Neural cell (in vitro differentiated cells): Measurements from ENCODE around the gene ATOX1. TPM values are rescaled to one million over a fixed set of nuclear protein-coding genes. Genes with fewer than 3 reads are reported as not detected.

Experiments
- H2AFZ ChIP-seq: fragments of 200-600, 300-800 bp; sonication (generic), shearing (Covaris generic); 2 replicates; pipeline ENCODE4 v1.6.0; 2014; ENCODE audit warnings: low read depth, mild to moderate bottlenecking, antibody characterized with exemption, low read length, moderate library complexity
- H3F3A ChIP-seq: fragments of 200-600 bp; shearing (Covaris generic); 2 replicates; pipeline ENCODE4 v1.6.1; 2016; ENCODE audit warnings: mild to moderate bottlenecking, moderate library complexity, mixed read lengths, antibody characterized with exemption, low read length; ENCODE audit not compliant: insufficient read depth, poor library complexity, severe bottlenecking
- H3K27ac ChIP-seq: fragments of 200-600, 300-800 bp; sonication (generic), shearing (Covaris generic); 2 replicates; pipeline ENCODE4 v1.5.1; 2014; ENCODE audit warnings: mild to moderate bottlenecking, low read length, moderate library complexity
- H3K27me3 ChIP-seq: fragments of 300-800, 200-600 bp; sonication (generic), shearing (Covaris generic); 2 replicates; pipeline ENCODE4 v1.6.0; 2014; ENCODE audit warnings: mild to moderate bottlenecking, low read depth, low read length, moderate library complexity; ENCODE audit not compliant: insufficient read depth
- H3K36me3 ChIP-seq: fragments of 300-800, 200-600 bp; sonication (generic), shearing (Covaris generic); 2 replicates; pipeline ENCODE4 v1.5.1; 2014; ENCODE audit warnings: mild to moderate bottlenecking, antibody characterized with exemption, low read length, moderate library complexity; ENCODE audit not compliant: insufficient read depth
- H3K4me2 ChIP-seq: fragments of 300-800, 200-600 bp; sonication (generic), shearing (Covaris generic); 2 replicates; pipeline ENCODE4 v1.6.0; 2014; ENCODE audit warnings: mild to moderate bottlenecking, low read length
- H3K4me3 ChIP-seq: fragments of 300-800, 200-600 bp; sonication (generic), shearing (Covaris generic); 2 replicates; pipeline ENCODE4 v1.5.1; 2014; ENCODE audit warnings: mild to moderate bottlenecking, low read length, moderate library complexity
- H3K79me2 ChIP-seq: fragments of 200-600 bp; shearing (Covaris generic); replicated peaks from 2 replicates; pipeline ENCODE4 v1.6.0; 2014; ENCODE audit warnings: mild to moderate bottlenecking, low read length, moderate library complexity; ENCODE audit not compliant: insufficient read depth
- H3K9ac ChIP-seq: fragments of 300-800, 200-600 bp; sonication (generic), shearing (Covaris generic); 2 replicates; pipeline ENCODE4 v1.6.1; 2016; ENCODE audit warnings: mild to moderate bottlenecking, low read length, mixed read lengths
- H3K9me2 ChIP-seq: fragments of 200-600 bp; shearing (Covaris generic); 2 replicates; pipeline ENCODE4 v1.6.1; 2016; ENCODE audit warnings: mild to moderate bottlenecking, low read length, mixed read lengths; ENCODE audit not compliant: insufficient read depth
- H3K9me3 ChIP-seq: fragments of 200-600, 300-800 bp; sonication (generic), shearing (Covaris generic); 2 replicates; pipeline ENCODE4 v1.6.1; 2016; ENCODE audit warnings: mild to moderate bottlenecking, mixed run types, low read length, moderate library complexity, mixed read lengths
- H4K20me1 ChIP-seq: fragments of 200-600 bp; shearing (Covaris generic); 2 replicates; pipeline ENCODE4 v1.6.1; 2016; ENCODE audit warnings: mild to moderate bottlenecking, mixed run types; ENCODE audit not compliant: insufficient read depth
- EP300 ChIP-seq: fragments of 450-650 bp; conservative IDR thresholded peaks from 2 replicates; pipeline ENCODE4 v1.6.1; 2014; ENCODE audit warnings: antibody characterized with exemption, mild to moderate bottlenecking, moderate library complexity; ENCODE audit not compliant: poor library complexity, severe bottlenecking
- EZH2 ChIP-seq: fragments of 200-600, 300-800 bp; shearing (Covaris generic), sonication (generic); IDR thresholded peaks from 2 replicates; pipeline ENCODE4 v1.6.1; 2014; ENCODE audit warnings: antibody characterized with exemption, low read length, borderline replicate concordance, mild to moderate bottlenecking; ENCODE audit not compliant: insufficient read depth, poor library complexity, severe bottlenecking
- MXI1 ChIP-seq: fragments of 450-650 bp; conservative IDR thresholded peaks from 2 replicates; pipeline ENCODE4 v1.6.1; 2014; ENCODE audit warnings: antibody characterized with exemption, mild to moderate bottlenecking; ENCODE audit not compliant: poor library complexity, severe bottlenecking
- POLR2AphosphoS5 ChIP-seq: IDR thresholded peaks from 2 replicates; pipeline ENCODE4 v1.6.1; 2012
- RAD21 ChIP-seq: fragments of 450-650 bp; conservative IDR thresholded peaks from 2 replicates; pipeline ENCODE4 v1.6.1; 2014; ENCODE audit warnings: antibody characterized with exemption, mild to moderate bottlenecking, moderate library complexity
- SMC3 ChIP-seq: fragments of 450-650 bp; conservative IDR thresholded peaks from 2 replicates; pipeline ENCODE4 v1.6.1; 2014; ENCODE audit warnings: antibody characterized with exemption, mild to moderate bottlenecking, moderate library complexity; ENCODE audit not compliant: poor library complexity
- TAF1 ChIP-seq: IDR thresholded peaks from 2 replicates; pipeline ENCODE4 v1.6.1; 2012; ENCODE audit warnings: low read depth
- polyA plus RNA-seq: library from polyadenylated mRNA; depleted of rRNA; stranded (reverse); fragments of >200 nt; gene quantifications from 2 replicates; pipeline ENCODE4 v1.2.3, GENCODE V29; 2014
- TF ChIP-seq, protein P1 (sequence below): fragments of 450-650 bp; IDR thresholded peaks from 2 replicates; pipeline ENCODE4 v1.5.1; 2014; ENCODE audit warnings: antibody characterized with exemption, mild to moderate bottlenecking, moderate library complexity; ENCODE audit not compliant: poor library complexity, severe bottlenecking
- TF ChIP-seq, protein P2 (sequence below): IDR thresholded peaks from 2 replicates; pipeline ENCODE4 v1.6.1; 2012; ENCODE audit warnings: borderline replicate concordance

The ATOX1 gene
- polyA plus RNA-seq, 1 donor from 2014 or later = 79.9 TPM

DNA sequence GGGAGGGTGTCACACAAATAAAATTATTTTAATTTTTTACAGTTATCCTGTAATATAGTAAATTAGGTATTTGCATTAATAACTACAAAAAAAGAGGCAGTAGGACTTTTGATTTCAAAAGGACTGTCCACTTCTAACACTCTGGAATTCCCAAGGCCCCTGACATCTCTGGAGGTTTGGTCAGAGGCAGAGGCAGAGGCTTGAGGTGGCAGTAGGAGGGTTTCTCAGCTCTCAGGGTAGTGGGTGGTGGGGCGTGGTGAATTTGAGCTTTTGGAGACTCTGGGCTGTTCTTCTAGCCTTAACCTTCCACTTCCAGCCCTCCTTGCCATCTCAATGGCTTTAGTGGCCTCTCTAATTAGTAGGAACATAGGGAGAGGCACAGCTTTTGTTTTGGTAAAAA, 22.8 kb downstream of the ATOX1 start:
- H3K4me2 ChIP-seq = no peak overlapping the region
- no peaks in the 10 kb centered on the region for H3K9me3 ChIP-seq
- H3K36me3 ChIP-seq = no peaks in the 10 kb centered on the region
- no peak overlapping the region for H3K27ac ChIP-seq
- no peaks in the 10 kb centered on the region for H4K20me1 ChIP-seq
- no peak overlapping the region for H3K4me3 ChIP-seq
- H3K9ac ChIP-seq = no peak overlapping the region
- no peaks in the 10 kb centered on the region for H3F3A ChIP-seq
- H2AFZ ChIP-seq = no peak overlapping the region
- H3K27me3 ChIP-seq = no peaks in the 10 kb centered on the region
- TF ChIP-seq TAF1 (no peak), POLR2AphosphoS5 (no peak), RAD21 (no peak), MXI1 (no peak), SMC3 (no peak), EP300 (no peak), EZH2 (no peak)
- TF ChIP-seq, protein P1, sequence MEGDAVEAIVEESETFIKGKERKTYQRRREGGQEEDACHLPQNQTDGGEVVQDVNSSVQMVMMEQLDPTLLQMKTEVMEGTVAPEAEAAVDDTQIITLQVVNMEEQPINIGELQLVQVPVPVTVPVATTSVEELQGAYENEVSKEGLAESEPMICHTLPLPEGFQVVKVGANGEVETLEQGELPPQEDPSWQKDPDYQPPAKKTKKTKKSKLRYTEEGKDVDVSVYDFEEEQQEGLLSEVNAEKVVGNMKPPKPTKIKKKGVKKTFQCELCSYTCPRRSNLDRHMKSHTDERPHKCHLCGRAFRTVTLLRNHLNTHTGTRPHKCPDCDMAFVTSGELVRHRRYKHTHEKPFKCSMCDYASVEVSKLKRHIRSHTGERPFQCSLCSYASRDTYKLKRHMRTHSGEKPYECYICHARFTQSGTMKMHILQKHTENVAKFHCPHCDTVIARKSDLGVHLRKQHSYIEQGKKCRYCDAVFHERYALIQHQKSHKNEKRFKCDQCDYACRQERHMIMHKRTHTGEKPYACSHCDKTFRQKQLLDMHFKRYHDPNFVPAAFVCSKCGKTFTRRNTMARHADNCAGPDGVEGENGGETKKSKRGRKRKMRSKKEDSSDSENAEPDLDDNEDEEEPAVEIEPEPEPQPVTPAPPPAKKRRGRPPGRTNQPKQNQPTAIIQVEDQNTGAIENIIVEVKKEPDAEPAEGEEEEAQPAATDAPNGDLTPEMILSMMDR = no peak
- TF ChIP-seq, protein P2, sequence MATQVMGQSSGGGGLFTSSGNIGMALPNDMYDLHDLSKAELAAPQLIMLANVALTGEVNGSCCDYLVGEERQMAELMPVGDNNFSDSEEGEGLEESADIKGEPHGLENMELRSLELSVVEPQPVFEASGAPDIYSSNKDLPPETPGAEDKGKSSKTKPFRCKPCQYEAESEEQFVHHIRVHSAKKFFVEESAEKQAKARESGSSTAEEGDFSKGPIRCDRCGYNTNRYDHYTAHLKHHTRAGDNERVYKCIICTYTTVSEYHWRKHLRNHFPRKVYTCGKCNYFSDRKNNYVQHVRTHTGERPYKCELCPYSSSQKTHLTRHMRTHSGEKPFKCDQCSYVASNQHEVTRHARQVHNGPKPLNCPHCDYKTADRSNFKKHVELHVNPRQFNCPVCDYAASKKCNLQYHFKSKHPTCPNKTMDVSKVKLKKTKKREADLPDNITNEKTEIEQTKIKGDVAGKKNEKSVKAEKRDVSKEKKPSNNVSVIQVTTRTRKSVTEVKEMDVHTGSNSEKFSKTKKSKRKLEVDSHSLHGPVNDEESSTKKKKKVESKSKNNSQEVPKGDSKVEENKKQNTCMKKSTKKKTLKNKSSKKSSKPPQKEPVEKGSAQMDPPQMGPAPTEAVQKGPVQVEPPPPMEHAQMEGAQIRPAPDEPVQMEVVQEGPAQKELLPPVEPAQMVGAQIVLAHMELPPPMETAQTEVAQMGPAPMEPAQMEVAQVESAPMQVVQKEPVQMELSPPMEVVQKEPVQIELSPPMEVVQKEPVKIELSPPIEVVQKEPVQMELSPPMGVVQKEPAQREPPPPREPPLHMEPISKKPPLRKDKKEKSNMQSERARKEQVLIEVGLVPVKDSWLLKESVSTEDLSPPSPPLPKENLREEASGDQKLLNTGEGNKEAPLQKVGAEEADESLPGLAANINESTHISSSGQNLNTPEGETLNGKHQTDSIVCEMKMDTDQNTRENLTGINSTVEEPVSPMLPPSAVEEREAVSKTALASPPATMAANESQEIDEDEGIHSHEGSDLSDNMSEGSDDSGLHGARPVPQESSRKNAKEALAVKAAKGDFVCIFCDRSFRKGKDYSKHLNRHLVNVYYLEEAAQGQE = no peak
- H3K9me2 ChIP-seq = no peaks in the 10 kb centered on the region
- no peaks in the 10 kb centered on the region for H3K79me2 ChIP-seq

DNA sequence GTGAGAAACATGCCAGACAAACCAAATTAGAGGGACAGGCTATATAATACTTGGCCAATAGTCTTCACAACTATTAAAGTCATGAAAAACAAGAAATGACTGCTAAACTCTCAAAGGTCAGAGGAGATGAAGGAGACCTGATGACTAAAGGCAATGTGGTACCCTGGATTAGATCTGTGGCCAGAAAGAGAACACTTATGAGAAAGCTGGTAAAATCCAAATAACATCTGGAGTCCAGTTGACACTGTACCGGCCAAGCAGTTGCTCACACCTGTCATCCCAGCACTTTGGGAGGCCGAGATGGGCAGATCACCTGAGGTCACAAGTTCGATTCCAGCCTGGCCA, 24.4 kb downstream of the ATOX1 start:
- TF ChIP-seq EZH2 (no peak), POLR2AphosphoS5 (no peak), SMC3 (no peak), MXI1 (no peak), TAF1 (no peak), EP300 (no peak), RAD21 (no peak)
- TF ChIP-seq, protein P1 = no peak
- TF ChIP-seq, protein P2 = no peak
- no peaks in the 10 kb centered on the region for H3K36me3 ChIP-seq
- no peaks in the 10 kb centered on the region for H3K9me2 ChIP-seq
- no peak overlapping the region for H3K4me3 ChIP-seq
- H3K27me3 ChIP-seq = no peaks in the 10 kb centered on the region
- H4K20me1 ChIP-seq = no peaks in the 10 kb centered on the region
- H3K9me3 ChIP-seq = no peaks in the 10 kb centered on the region
- no peaks in the 10 kb centered on the region for H3F3A ChIP-seq
- no peak overlapping the region for H2AFZ ChIP-seq
- no peaks in the 10 kb centered on the region for H3K79me2 ChIP-seq
- H3K4me2 ChIP-seq = no peak overlapping the region
- H3K9ac ChIP-seq = no peak overlapping the region
- H3K27ac ChIP-seq = no peak overlapping the region
